Endothelial cell of umbilical vein (primary cell): ENCODE measurements around the gene TOB1.

ENCODE experiments used
- CTCF ChIP-seq, 2 donors: IDR thresholded peaks; 1 replicate in 1 of 2; 2 replicates in 1 of 2; pipeline ENCODE4 v1.5.1; 2011; ENCODE audit warnings: low read length in 2 of 2, mild to moderate bottlenecking in 2 of 2, moderate library complexity in 2 of 2, control low read depth in 1 of 2, inconsistent platforms in 1 of 2, low read depth in 1 of 2; ENCODE audit not compliant: insufficient read depth in 1 of 2; ENCODE audit errors: extremely low read depth in 1 of 2
- EZH2 ChIP-seq: IDR thresholded peaks from 2 replicates; pipeline ENCODE4 v1.6.1; 2012; ENCODE audit warnings: borderline replicate concordance, low read depth, mild to moderate bottlenecking, moderate library complexity, low read length, inconsistent platforms; ENCODE audit not compliant: severe bottlenecking
- FOS ChIP-seq: IDR thresholded peaks from 2 replicates; pipeline ENCODE4 v1.6.1; 2011; ENCODE audit warnings: mild to moderate bottlenecking, low read length, moderate library complexity, borderline replicate concordance; ENCODE audit not compliant: insufficient read depth
- GATA2 ChIP-seq: IDR thresholded peaks from 2 replicates; pipeline ENCODE4 v1.7.0; 2011; ENCODE audit warnings: low read depth, mild to moderate bottlenecking, moderate library complexity, mixed read lengths, low read length; ENCODE audit not compliant: insufficient read length, insufficient read depth
- JUN ChIP-seq: IDR thresholded peaks from 2 replicates; pipeline ENCODE4 v1.6.1; 2011; ENCODE audit warnings: borderline replicate concordance, low read depth; ENCODE audit not compliant: insufficient read length, insufficient read depth
- POLR2A ChIP-seq: IDR thresholded peaks from 2 replicates; pipeline ENCODE4 v1.6.1; 2012; ENCODE audit warnings: low read depth, mild to moderate bottlenecking, control low read depth, low read length
- POLR2AphosphoS5 ChIP-seq: IDR thresholded peaks from 2 replicates; pipeline ENCODE4 v1.6.1; 2012; ENCODE audit warnings: low read depth, mild to moderate bottlenecking, control low read depth, low read length, moderate library complexity; ENCODE audit not compliant: insufficient read depth

- TF ChIP-seq CTCF (IDR thresholded peaks at IDR 0.05; ENCODE audit: extremely low read depth in 1 of 2, insufficient read depth in 1 of 2, low read depth in 1 of 2, low read length in 2 of 2) (no peak), EZH2 (no peak), POLR2A (no peak), GATA2 (no peak), JUN (no peak), FOS (no peak), POLR2AphosphoS5 (no peak)
Measured at GRCh38 chr17:50818921-50819657, 47.1 kb downstream of the TOB1 start.
